Fibroblast of lung (primary cell): ENCODE results near the gene PCDHA1.

Experiments
- CTCF ChIP-seq, 2 donors: IDR thresholded peaks in 1 of 2; conservative IDR thresholded peaks in 1 of 2; 1 replicate in 1 of 2; 2 replicates in 1 of 2; pipeline ENCODE4 v1.5.1; 2011 to 2012; ENCODE audit warnings: low read length in 2 of 2, control low read depth in 1 of 2, inconsistent platforms in 1 of 2, low read depth in 1 of 2, mild to moderate bottlenecking in 1 of 2
- EZH2 ChIP-seq: IDR thresholded peaks from 2 replicates; pipeline ENCODE4 v1.5.1; 2012; ENCODE audit warnings: low read length, control low read depth, mild to moderate bottlenecking; ENCODE audit errors: missing control alignments

GRCh38 chr5:140966293-140967225 is 180.6 kb downstream of the PCDHA1 start, which contains the start of gene PCDHAC2:
- TF ChIP-seq CTCF (conservative IDR thresholded peaks at IDR 0.05 in 1 of 2, IDR thresholded peaks at IDR 0.05 in 1 of 2; ENCODE audit: low read depth in 1 of 2, low read length in 2 of 2) (no peak), EZH2 (no peak)
